Measurements from ENCODE around the gene EIF2A. TPM values are rescaled to one million over a fixed set of nuclear protein-coding genes. Genes with fewer than 3 reads are reported as not detected.
"Not testable (repeated sequence)": the region's sequence is repeated elsewhere in the genome, so short reads cannot be mapped to it uniquely, and the experiment has no call there.

EIF2A gene
- total and polyA plus RNA-seq, 2 donors (not counting 1 experiment from before 2014, with no cell fraction given) = 128 to 167 TPM

DNA sequence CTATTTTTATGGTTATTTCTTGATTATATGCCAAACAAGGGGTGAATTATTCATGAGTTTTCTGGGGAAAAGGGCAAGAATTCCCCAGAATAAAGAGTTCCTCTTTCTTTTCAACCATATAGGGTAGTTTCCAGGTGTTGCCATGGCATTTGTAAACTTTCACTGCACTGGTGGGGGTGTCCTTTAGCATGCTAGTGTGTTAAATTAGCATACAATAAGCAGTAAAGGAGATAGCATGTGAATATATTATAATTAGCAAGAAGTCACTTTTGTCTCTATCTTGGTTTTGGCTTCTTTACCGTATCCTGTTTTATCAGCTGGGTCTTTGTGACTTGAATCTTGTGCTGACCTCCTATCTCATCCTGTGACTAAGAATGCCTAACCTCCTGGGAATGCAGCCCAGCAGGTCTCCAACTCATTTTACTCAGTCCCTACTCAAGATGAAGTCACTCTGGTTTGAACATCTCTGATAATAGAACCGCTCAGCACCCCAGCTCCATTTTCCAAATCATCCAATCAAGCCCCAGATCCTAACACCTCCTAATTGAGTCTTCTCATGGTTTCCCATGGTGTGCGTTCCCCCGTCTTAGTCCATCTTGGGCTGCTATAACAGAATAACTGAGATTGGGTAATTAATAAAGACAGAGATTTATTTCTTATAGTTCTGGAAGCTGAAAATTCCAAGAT lies 53.2 kb downstream of the EIF2A start:
- no peak overlapping the region for H2AFZ ChIP-seq (ENCODE audit: low read length)
- no peak overlapping the region for H3K4me3 ChIP-seq (replicated peaks in 1 of 4; ENCODE audit: control extremely low read depth in 1 of 4, insufficient read depth in 1 of 4, low read depth in 3 of 4, low read length in 4 of 4)

DNA sequence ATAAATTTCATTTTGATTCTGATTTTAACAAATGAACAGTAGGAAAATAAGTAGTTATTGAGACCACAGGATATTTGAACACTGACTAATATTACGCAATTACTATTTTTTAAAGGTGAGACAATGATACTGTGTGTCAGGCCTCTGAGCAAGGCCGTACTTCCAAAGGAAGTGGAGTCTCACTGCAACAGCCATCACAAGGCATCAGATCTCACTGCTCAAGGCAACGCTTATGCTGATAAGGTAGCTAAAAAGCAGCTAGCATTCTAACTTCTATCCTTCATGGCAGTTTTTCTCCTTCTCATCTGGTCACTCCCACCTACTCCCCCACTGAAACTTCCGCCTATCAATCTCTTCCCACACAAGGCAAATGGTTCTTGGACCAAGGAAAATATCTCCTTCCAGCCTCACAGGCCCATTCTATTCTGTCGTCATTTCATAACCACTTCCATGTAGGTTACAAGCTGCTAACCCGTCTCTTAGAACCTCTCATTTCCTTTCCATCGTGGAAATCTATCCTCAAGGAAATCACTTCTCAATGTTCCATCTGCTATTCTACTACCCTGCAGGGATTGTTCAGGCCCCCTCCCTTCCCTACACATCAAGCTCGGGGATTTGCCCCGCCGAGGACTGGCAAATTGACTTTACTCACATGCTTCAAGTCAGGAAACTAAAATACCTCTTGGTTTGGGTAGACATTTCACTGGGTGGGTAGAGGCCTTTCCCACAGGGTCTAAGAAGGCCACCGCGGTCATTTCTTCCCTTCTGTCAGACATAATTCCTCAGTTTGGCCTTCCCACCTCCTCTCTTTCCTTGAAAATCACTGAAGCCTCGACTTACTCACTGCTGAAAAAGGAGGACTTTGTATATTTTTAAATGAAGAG lies 54.3 kb downstream of the EIF2A start:
- H2AFZ ChIP-seq (ENCODE audit: low read length); H3K9ac ChIP-seq (ENCODE audit: insufficient read depth, low read length); H4K20me1 ChIP-seq (ENCODE audit: control insufficient read depth, extremely low read depth, insufficient read depth, low read length); H3K27ac ChIP-seq (ENCODE audit: insufficient read depth, low read length); H3K9me3 ChIP-seq (ENCODE audit: control insufficient read depth, insufficient read depth, low read depth, low read length); H3K27me3 ChIP-seq (ENCODE audit: control insufficient read depth, insufficient read depth, low read length); H3K4me3 ChIP-seq (replicated peaks in 1 of 4; ENCODE audit: control extremely low read depth in 1 of 4, insufficient read depth in 1 of 4, low read depth in 3 of 4, low read length in 4 of 4); H3K4me1 ChIP-seq (ENCODE audit: control insufficient read depth, extremely low read depth, insufficient read depth, low read length); H3K36me3 ChIP-seq (ENCODE audit: control insufficient read depth, insufficient read depth, low read length): not testable (repeated sequence)
- Histone ChIP-seq H3K79me2 (ENCODE audit: control insufficient read depth, insufficient read depth, low read length) (peaks cover 33% of the 10 kb centered on the region), H3K4me2 (ENCODE audit: extremely low read depth, insufficient read depth, low read length) (peak overlapping the region; percentile 15)
- DNase-seq (ENCODE audit: low read depth in 2 of 2) = peak in 1 of 2 donors; percentile 57

More for the DNA sequence above, 53.2 kb downstream of the EIF2A start:
- no peaks in the 10 kb centered on the region for H4K20me1 ChIP-seq (ENCODE audit: control insufficient read depth, extremely low read depth, insufficient read depth, low read length)
- TF ChIP-seq EZH2 (IDR thresholded peaks at IDR 0.05; ENCODE audit: low read length, missing control alignments) = no peak
- TF ChIP-seq, protein P1, sequence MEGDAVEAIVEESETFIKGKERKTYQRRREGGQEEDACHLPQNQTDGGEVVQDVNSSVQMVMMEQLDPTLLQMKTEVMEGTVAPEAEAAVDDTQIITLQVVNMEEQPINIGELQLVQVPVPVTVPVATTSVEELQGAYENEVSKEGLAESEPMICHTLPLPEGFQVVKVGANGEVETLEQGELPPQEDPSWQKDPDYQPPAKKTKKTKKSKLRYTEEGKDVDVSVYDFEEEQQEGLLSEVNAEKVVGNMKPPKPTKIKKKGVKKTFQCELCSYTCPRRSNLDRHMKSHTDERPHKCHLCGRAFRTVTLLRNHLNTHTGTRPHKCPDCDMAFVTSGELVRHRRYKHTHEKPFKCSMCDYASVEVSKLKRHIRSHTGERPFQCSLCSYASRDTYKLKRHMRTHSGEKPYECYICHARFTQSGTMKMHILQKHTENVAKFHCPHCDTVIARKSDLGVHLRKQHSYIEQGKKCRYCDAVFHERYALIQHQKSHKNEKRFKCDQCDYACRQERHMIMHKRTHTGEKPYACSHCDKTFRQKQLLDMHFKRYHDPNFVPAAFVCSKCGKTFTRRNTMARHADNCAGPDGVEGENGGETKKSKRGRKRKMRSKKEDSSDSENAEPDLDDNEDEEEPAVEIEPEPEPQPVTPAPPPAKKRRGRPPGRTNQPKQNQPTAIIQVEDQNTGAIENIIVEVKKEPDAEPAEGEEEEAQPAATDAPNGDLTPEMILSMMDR (conservative IDR thresholded peaks at IDR 0.05 in 1 of 2, IDR thresholded peaks at IDR 0.05 in 1 of 2; ENCODE audit: low read depth in 1 of 2, low read length in 2 of 2) = no peak
- H3K79me2 ChIP-seq (ENCODE audit: control insufficient read depth, insufficient read depth, low read length) = peaks cover 22% of the 10 kb centered on the region
- H3K27me3 ChIP-seq (ENCODE audit: control insufficient read depth, insufficient read depth, low read length) = no peaks in the 10 kb centered on the region
- peak overlapping the region; percentile 21 for H3K27ac ChIP-seq (ENCODE audit: insufficient read depth, low read length)
- H3K9ac ChIP-seq (ENCODE audit: insufficient read depth, low read length) = no peak overlapping the region
- DNase-seq (ENCODE audit: low read depth in 2 of 2) = peak; percentile 42 to 89
- H3K4me2 ChIP-seq (ENCODE audit: extremely low read depth, insufficient read depth, low read length) = no peak overlapping the region
- no peaks in the 10 kb centered on the region for H3K9me3 ChIP-seq (ENCODE audit: control insufficient read depth, insufficient read depth, low read depth, low read length)
- no peaks in the 10 kb centered on the region for H3K36me3 ChIP-seq (ENCODE audit: control insufficient read depth, insufficient read depth, low read length)
- peaks cover 5% of the 10 kb centered on the region for H3K4me1 ChIP-seq (ENCODE audit: control insufficient read depth, extremely low read depth, insufficient read depth, low read length)

DNA sequence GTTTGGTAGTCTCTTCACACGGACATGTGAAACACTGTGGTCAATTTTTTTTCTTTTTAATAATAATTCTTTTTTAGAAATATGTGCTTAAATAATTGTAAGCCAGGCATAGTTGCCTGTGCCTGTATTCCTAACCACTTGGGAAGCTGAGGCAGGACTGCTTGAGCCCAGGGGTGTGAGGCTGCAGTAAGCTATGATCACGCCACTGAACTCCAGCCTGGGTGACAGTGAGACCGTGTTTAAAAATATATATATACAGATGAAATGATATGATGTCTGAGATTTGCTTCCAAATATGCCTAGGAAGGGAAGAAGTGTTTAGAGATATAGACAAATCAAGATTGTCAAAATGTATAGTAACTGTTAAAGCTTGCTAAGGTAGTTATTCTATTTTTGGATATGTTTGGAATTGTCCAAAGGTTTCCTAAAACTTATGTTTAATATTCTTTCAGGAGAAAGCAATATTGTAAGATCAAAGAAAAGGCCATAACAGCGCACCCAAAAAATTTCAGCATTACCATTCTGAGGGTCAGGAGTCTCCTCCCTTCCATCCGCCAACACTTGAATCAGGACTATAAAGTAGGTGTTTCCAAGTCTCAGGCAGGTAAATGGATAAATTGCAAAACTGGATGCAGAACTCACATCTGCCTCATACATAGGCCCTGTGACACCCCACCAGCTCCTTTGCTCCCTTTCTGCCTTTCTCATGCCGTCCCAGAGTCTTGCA lies 56.0 kb downstream of the EIF2A start:
- no peak for TF ChIP-seq EZH2 (IDR thresholded peaks at IDR 0.05; ENCODE audit: low read length, missing control alignments)
- TF ChIP-seq, protein P1 (conservative IDR thresholded peaks at IDR 0.05 in 1 of 2, IDR thresholded peaks at IDR 0.05 in 1 of 2; ENCODE audit: low read depth in 1 of 2, low read length in 2 of 2) = no peak
- H3K79me2 ChIP-seq (ENCODE audit: control insufficient read depth, insufficient read depth, low read length) = peaks cover 49% of the 10 kb centered on the region
- peak overlapping the region; percentile 94 for H3K27ac ChIP-seq (ENCODE audit: insufficient read depth, low read length)

More for the DNA sequence above, 56.0 kb downstream of the EIF2A start:
- Histone ChIP-seq H3K4me1 (ENCODE audit: control insufficient read depth, extremely low read depth, insufficient read depth, low read length) (peaks cover 8% of the 10 kb centered on the region), H3K9me3 (ENCODE audit: control insufficient read depth, insufficient read depth, low read depth, low read length) (no peaks in the 10 kb centered on the region), H3K4me2 (ENCODE audit: extremely low read depth, insufficient read depth, low read length) (peak overlapping the region; percentile 88), H4K20me1 (ENCODE audit: control insufficient read depth, extremely low read depth, insufficient read depth, low read length) (no peaks in the 10 kb centered on the region), H2AFZ (ENCODE audit: low read length) (peak overlapping the region; percentile 95), H3K9ac (ENCODE audit: insufficient read depth, low read length) (peak overlapping the region; percentile 92), H3K36me3 (ENCODE audit: control insufficient read depth, insufficient read depth, low read length) (peaks cover 1% of the 10 kb centered on the region), H3K4me3 (replicated peaks in 1 of 4; ENCODE audit: control extremely low read depth in 1 of 4, insufficient read depth in 1 of 4, low read depth in 3 of 4, low read length in 4 of 4) (peak overlapping the region; percentile 59 to 98 (median 82)), H3K27me3 (ENCODE audit: control insufficient read depth, insufficient read depth, low read length) (no peaks in the 10 kb centered on the region)
- DNase-seq (ENCODE audit: low read depth in 2 of 2) = no peak
